A549 (cell line): ENCODE results near the gene ACOXL. TPM values are rescaled to one million over a fixed set of nuclear protein-coding genes. Genes with fewer than 3 reads are reported as not detected.
A peak's percentile ranks its signal among the peaks of the same experiment; 100 is the strongest.

Source experiments
- ATAC-seq, 2 experiments: fragments of 200-7000 bp in 1 of 2; fragments of >200 bp in 1 of 2; cut with Nextera tagmentation in 1 of 2; cut with Tn5 transposase in 1 of 2; 3 replicates each; pipeline versions ENCODE4 v1.8.0 to v1.9.1; 2018 to 2020; ENCODE audit warnings: mild to moderate bottlenecking in 1 of 2, moderate library complexity in 1 of 2
- CTCF ChIA-PET: fragments of 300-600 bp; sonication (Branson Sonifier 250); formaldehyde crosslinking; extraction: SDS; loops from one replicate; lab custom pipeline; 2021; ENCODE audit warnings: antibody characterized with exemption, inconsistent platforms; lab: Yijun Ruan, JAX
- POLR2A ChIA-PET: fragments of 350-600 bp; formaldehyde crosslinking; extraction: SDS; loops from one replicate; lab custom pipeline; 2021; ENCODE audit warnings: antibody characterized with exemption, inconsistent platforms; lab: Yijun Ruan, JAX
- DNase-seq, 2 experiments: peaks; one replicate each; pipeline versions ENCODE4 v3.0.0 to v3.0.0-alpha.2; 2011 to 2016; ENCODE audit warnings: low read depth in 1 of 2, low spot score in 1 of 2
- FAIRE-seq: peaks from 2 replicates; lab custom pipeline; 2011; peaks lifted over from hg19 to GRCh38; lab: Jason Lieb, UNC
- H3K27ac ChIP-seq, 2 experiments: fragments of >200 bp; sonication (Bioruptor Twin); formaldehyde crosslinking; 3 replicates each; pipeline ENCODE4 v1.5.1; 2016 to 2017
- H3K4me1 ChIP-seq: fragments of >200 bp; sonication (Bioruptor Twin); formaldehyde crosslinking; 3 replicates; pipeline ENCODE4 v1.6.1; 2016
- H3K4me2 ChIP-seq: fragments of >200 bp; sonication (Bioruptor Twin); formaldehyde crosslinking; 3 replicates; pipeline ENCODE4 v1.6.1; 2016
- H3K4me3 ChIP-seq: fragments of >200 bp; sonication (Bioruptor Twin); formaldehyde crosslinking; 3 replicates; pipeline ENCODE4 v1.5.1; 2016
- H3K9me3 ChIP-seq: fragments of >200 bp; sonication (Bioruptor Twin); formaldehyde crosslinking; 3 replicates; pipeline ENCODE4 v1.6.1; 2016
- BCL3 ChIP-seq: fragments of >200 bp; sonication (Bioruptor Twin); formaldehyde crosslinking; IDR thresholded peaks from 3 replicates; pipeline ENCODE4 v1.6.1; 2016
- BHLHE40 ChIP-seq: IDR thresholded peaks from 2 replicates; pipeline ENCODE4 v1.6.1; 2012; ENCODE audit warnings: low read depth, low read length, inconsistent platforms
- CBX8 ChIP-seq: fragments of 200-600 bp; sonication (generic); IDR thresholded peaks from 2 replicates; pipeline ENCODE4 v1.6.1; 2016
- EHMT2 ChIP-seq: fragments of 200-600 bp; sonication (generic); IDR thresholded peaks from 2 replicates; pipeline ENCODE4 v1.6.1; 2016; ENCODE audit warnings: antibody characterized with exemption, low read depth, mild to moderate bottlenecking, moderate library complexity
- ESRRA ChIP-seq: fragments of 150-350 bp; IDR thresholded peaks from 2 replicates; pipeline ENCODE4 v1.6.1; 2014; ENCODE audit warnings: mild to moderate bottlenecking, low read length, borderline replicate concordance
- FOSL2 ChIP-seq, 2 experiments: fragments of 450-650 bp in 1 of 2; fragments of >200 bp in 1 of 2; sonication (Bioruptor Twin) in 1 of 2; formaldehyde crosslinking; IDR thresholded peaks; 2 replicates each; pipeline versions ENCODE4 v1.5.0 to v1.6.1; 2016 to 2020; ENCODE audit warnings: mild to moderate bottlenecking in 1 of 2, moderate library complexity in 1 of 2
- FOXS1 ChIP-seq: fragments of 250-450 bp; sonication (Bioruptor Pico); IDR thresholded peaks from 2 replicates; pipeline ENCODE4 v1.5.0; 2020; ENCODE audit warnings: mild to moderate bottlenecking, moderate library complexity
- HDAC2 ChIP-seq: fragments of 200-600 bp; sonication (generic); IDR thresholded peaks from 2 replicates; pipeline ENCODE4 v1.6.1; 2016
- HOXB13 ChIP-seq: fragments of 250-450 bp; sonication (Bioruptor Pico); IDR thresholded peaks from 2 replicates; pipeline ENCODE4 v1.5.0; 2020; ENCODE audit warnings: low read depth, mild to moderate bottlenecking, moderate library complexity
- JUN ChIP-seq, 2 experiments: fragments of >200 bp; sonication (Bioruptor Twin); formaldehyde crosslinking; IDR thresholded peaks; 2 replicates in 1 of 2; 3 replicates in 1 of 2; pipeline ENCODE4 v1.6.1; 2016 to 2017
- JUNB ChIP-seq: fragments of >200 bp; sonication (Bioruptor Twin); formaldehyde crosslinking; IDR thresholded peaks from 2 replicates; pipeline ENCODE4 v1.6.1; 2016
- MAX ChIP-seq: IDR thresholded peaks from 2 replicates; pipeline ENCODE4 v1.6.1; 2012
- MAZ ChIP-seq: fragments of 150-350 bp; IDR thresholded peaks from 2 replicates; pipeline ENCODE4 v1.6.1; 2014; ENCODE audit warnings: antibody characterized with exemption, low read depth, low read length, borderline replicate concordance
- MYC ChIP-seq: IDR thresholded peaks from 2 replicates; pipeline ENCODE4 v1.6.1; 2012; ENCODE audit warnings: mild to moderate bottlenecking, inconsistent platforms, low read length, improper control_type of control experiment, borderline replicate concordance
- NFE2L2 ChIP-seq: fragments of 150-350 bp; conservative IDR thresholded peaks from 2 replicates; pipeline ENCODE4 v1.6.1; 2014; ENCODE audit warnings: low read length
- NPAS2 ChIP-seq: fragments of 250-450 bp; sonication (Bioruptor Pico); IDR thresholded peaks from 2 replicates; pipeline ENCODE4 v1.8.0; 2022; ENCODE audit warnings: mild to moderate bottlenecking, moderate library complexity, borderline replicate concordance
- NR3C1 ChIP-seq: fragments of >200 bp; sonication (Bioruptor Twin); formaldehyde crosslinking; IDR thresholded peaks from 3 replicates; pipeline ENCODE4 v1.6.1; 2017
- PHF8 ChIP-seq: fragments of 200-600 bp; sonication (generic); IDR thresholded peaks from 2 replicates; pipeline ENCODE4 v1.6.1; 2016; ENCODE audit warnings: low read depth, mild to moderate bottlenecking, antibody characterized with exemption, moderate library complexity, borderline replicate concordance
- RARB ChIP-seq: fragments of 250-450 bp; sonication (Bioruptor Pico); IDR thresholded peaks from 2 replicates; pipeline ENCODE4 v1.8.0; 2021; ENCODE audit warnings: mild to moderate bottlenecking, moderate library complexity
- RNF2 ChIP-seq: fragments of 200-600 bp; sonication (generic); IDR thresholded peaks from 2 replicates; pipeline ENCODE4 v1.6.1; 2016; ENCODE audit warnings: low read depth, mild to moderate bottlenecking, antibody characterized with exemption, moderate library complexity, borderline replicate concordance
- SREBF2 ChIP-seq: fragments of 450-650 bp; IDR thresholded peaks from 2 replicates; pipeline ENCODE4 v1.6.1; 2014; ENCODE audit warnings: mild to moderate bottlenecking, moderate library complexity
- TP53 ChIP-seq: fragments of 250-450 bp; sonication (Bioruptor Pico); IDR thresholded peaks from 2 replicates; pipeline ENCODE4 v1.5.0; 2021; ENCODE audit warnings: mild to moderate bottlenecking, moderate library complexity
- ZSCAN20 ChIP-seq: fragments of 250-450 bp; sonication (Bioruptor Pico); IDR thresholded peaks from 2 replicates; pipeline ENCODE4 v1.8.0; 2022; ENCODE audit warnings: mild to moderate bottlenecking, moderate library complexity
- WGBS: methylation state at CpG from one replicate; pipeline ENCODE4 v1.1.6; 2017; ENCODE audit errors: missing lambda C conversion rate; 5-methylcytosine and 5-hydroxymethylcytosine counted together
- polyA plus RNA-seq, 4 experiments: library from polyadenylated mRNA; depleted of rRNA in 3 of 4; stranded (reverse); fragments of >200 nt; fragmentation: RNase III in 1 of 4; extraction: RNeasy Plus Mini Kit Qiagen cat#74134 plus additional on column Dnase treatment in 1 of 4; gene quantifications; 2 replicates in 3 of 4; 3 replicates in 1 of 4; pipeline ENCODE4 v1.2.3, GENCODE V29; 2011 to 2017
- TF ChIP-seq, protein P1 (sequence below): fragments of >200 bp; sonication (Bioruptor Twin); formaldehyde crosslinking; IDR thresholded peaks from 3 replicates; pipeline ENCODE4 v1.5.1; 2016

Gene ACOXL
- polyA plus RNA-seq, 2 of the 4 experiments (the other 2 are of a cell fraction), result not detected

DNA sequence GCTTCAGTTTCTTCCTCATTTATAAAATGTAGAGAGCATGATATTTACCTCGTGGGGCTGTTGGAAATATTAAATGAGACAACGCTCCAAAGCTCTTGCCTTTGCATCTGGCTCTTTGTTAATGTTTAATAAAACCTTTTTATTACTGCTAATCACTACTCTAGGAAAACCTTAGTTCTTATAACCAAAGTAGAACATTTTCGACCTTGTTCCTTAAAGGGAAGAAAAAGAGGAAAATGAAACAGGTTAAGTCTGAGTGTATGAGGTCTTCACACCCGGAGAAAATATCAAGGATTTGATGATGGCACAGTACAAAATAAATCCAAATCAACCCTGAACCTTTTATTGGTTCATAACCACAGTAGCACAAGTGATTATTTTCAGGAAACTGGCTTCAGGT lies 301.8 kb downstream of the ACOXL start:
- WGBS, result 65% methylated on average over 4 of the region's 4 CpGs
- H3K4me1 ChIP-seq, result peaks cover 22% of the 10 kb centered on the region
- ChIA-PET POLR2A (no interaction called here), CTCF (interaction anchor here (0.6 to 1.7 kb wide), 2 partner anchors 16 to 22 kb away, joined by 3 to 4 read pairs; no protein-coding TSS in a partner anchor)
- no peak overlapping the region for H3K4me2 ChIP-seq
- no peak overlapping the region for H3K4me3 ChIP-seq
- no peaks in the 10 kb centered on the region for H3K9me3 ChIP-seq
- DNase-seq, result no peak
- FAIRE-seq, result no peak
- ATAC-seq, result no peak
- TF ChIP-seq ZSCAN20 (CRISPR knock-in tag), result no peak
- TF ChIP-seq, protein P1, sequence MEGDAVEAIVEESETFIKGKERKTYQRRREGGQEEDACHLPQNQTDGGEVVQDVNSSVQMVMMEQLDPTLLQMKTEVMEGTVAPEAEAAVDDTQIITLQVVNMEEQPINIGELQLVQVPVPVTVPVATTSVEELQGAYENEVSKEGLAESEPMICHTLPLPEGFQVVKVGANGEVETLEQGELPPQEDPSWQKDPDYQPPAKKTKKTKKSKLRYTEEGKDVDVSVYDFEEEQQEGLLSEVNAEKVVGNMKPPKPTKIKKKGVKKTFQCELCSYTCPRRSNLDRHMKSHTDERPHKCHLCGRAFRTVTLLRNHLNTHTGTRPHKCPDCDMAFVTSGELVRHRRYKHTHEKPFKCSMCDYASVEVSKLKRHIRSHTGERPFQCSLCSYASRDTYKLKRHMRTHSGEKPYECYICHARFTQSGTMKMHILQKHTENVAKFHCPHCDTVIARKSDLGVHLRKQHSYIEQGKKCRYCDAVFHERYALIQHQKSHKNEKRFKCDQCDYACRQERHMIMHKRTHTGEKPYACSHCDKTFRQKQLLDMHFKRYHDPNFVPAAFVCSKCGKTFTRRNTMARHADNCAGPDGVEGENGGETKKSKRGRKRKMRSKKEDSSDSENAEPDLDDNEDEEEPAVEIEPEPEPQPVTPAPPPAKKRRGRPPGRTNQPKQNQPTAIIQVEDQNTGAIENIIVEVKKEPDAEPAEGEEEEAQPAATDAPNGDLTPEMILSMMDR, result no peak
- TF ChIP-seq HOXB13 (CRISPR knock-in tag), result no peak
- TF ChIP-seq FOSL2 (IDR thresholded peaks at IDR 0.05), result no peak
- no peak for TF ChIP-seq FOSL2 (CRISPR knock-in tag; IDR thresholded peaks at IDR 0.05)
- TF ChIP-seq NFE2L2, result no peak
- no peak for TF ChIP-seq HDAC2
- no peak for TF ChIP-seq MAX
- TF ChIP-seq EHMT2, result no peak
- no peak for TF ChIP-seq SREBF2
- TF ChIP-seq RARB (CRISPR knock-in tag), result no peak
- peak overlapping the region in 1 of 2 experiments; percentile 81; a peak in 1 of 6 replicates for H3K27ac ChIP-seq

GRCh38 chr2:111034606-111035005 lies 302.2 kb downstream of the ACOXL start:
- no peak for DNase-seq
- H3K4me2 ChIP-seq, result no peak overlapping the region
- 80% methylated on average over 6 of the region's 6 CpGs for WGBS
- POLR2A ChIA-PET, result no interaction called here
- CTCF ChIA-PET, result interaction anchor here (0.6 to 1.7 kb wide), 2 partner anchors 15 to 22 kb away, joined by 3 to 4 read pairs; no protein-coding TSS in a partner anchor
- no peak for ATAC-seq
- no peak overlapping the region for H3K4me3 ChIP-seq
- peaks cover 22% of the 10 kb centered on the region for H3K4me1 ChIP-seq
- no peak for TF ChIP-seq RNF2
- TF ChIP-seq TP53, result no peak
- no peak for TF ChIP-seq HDAC2
- no peak for TF ChIP-seq JUN (IDR thresholded peaks at IDR 0.05)
- no peak for TF ChIP-seq MYC
- TF ChIP-seq ESRRA, result no peak
- TF ChIP-seq FOSL2 (IDR thresholded peaks at IDR 0.05), result no peak
- no peak for TF ChIP-seq FOSL2 (CRISPR knock-in tag; IDR thresholded peaks at IDR 0.05)
- no peak for TF ChIP-seq MAZ
- no peak for TF ChIP-seq NR3C1
- TF ChIP-seq PHF8, result no peak
- no peak for TF ChIP-seq RARB (CRISPR knock-in tag)
- no peak for TF ChIP-seq CBX8
- no peak for TF ChIP-seq NPAS2 (CRISPR knock-in tag)
- TF ChIP-seq BHLHE40, result no peak
- TF ChIP-seq JUNB, result no peak
- no peak for TF ChIP-seq FOXS1 (CRISPR knock-in tag)
- TF ChIP-seq BCL3, result no peak
- TF ChIP-seq SREBF2, result no peak
- H3K9me3 ChIP-seq, result no peaks in the 10 kb centered on the region
- no peak overlapping the region for H3K27ac ChIP-seq
- no peak for FAIRE-seq
